Hematopoietic multipotent progenitor cell treated with erythropoietin and hydrocortisone succinate and interleukin-3 and kit ligand, for 17 days (in vitro differentiated cells): ENCODE measurements around the gene SYT12.
"Not testable (repeated sequence)": the region's sequence is repeated elsewhere in the genome, so short reads cannot be mapped to it uniquely, and the experiment has no call there.

ENCODE experiments used
- DNase-seq: peaks from one replicate; pipeline ENCODE4 v3.0.0-alpha.2; 2015; ENCODE audit warnings: low spot score

Gene SYT12

DNA sequence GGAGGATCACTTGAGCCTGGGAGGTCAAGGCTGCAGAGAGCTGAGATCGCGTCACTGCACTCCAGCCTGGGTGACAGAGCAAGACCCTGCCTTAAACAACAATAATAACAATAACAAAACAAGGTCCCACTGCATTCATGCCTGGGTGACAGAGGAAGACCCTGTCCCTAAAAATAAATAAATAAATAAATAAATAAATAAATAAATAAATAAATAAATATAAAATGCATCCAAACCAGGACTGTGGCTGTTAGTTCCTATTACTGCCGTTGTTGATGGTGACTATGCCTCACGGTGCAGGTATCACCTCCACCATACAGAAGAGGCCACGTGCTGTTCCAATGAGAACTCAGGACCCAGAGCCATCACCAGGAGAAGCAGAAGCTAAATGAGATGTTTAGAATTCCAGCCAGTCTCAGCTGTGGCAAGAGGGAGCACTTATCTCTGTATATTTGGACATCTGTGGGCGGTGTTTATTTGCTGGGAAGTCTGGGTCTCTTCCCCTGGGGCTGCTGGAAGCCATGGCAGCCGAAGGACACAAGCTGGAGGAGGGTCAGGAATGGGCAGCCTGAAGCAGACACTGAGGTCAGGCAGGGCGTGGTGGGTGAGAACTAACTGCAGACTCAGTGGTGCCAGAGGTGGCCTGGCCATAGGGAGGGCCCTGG is 26.2 kb upstream of the SYT12 start:
- DNase-seq = no peak

DNA sequence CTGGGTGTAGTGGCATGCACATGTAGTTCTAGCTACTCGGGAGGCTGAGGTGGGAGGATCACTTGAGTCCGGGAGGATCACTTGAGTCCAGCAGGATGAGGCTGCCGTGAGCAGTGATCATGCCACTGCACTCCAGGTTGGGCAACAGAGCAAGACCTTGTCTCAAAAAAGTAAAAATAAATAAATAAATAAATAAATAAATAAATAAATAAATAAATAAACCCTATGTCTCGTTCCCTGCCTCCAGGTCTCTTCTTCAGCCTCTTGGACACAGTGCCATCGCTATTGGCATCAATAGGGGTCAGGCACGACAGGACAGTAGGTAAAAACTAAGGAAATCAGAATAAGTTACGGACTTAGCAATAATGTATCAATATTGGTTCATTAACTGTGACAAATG is 23.4 kb upstream of the SYT12 start:
- no peak for DNase-seq

DNA sequence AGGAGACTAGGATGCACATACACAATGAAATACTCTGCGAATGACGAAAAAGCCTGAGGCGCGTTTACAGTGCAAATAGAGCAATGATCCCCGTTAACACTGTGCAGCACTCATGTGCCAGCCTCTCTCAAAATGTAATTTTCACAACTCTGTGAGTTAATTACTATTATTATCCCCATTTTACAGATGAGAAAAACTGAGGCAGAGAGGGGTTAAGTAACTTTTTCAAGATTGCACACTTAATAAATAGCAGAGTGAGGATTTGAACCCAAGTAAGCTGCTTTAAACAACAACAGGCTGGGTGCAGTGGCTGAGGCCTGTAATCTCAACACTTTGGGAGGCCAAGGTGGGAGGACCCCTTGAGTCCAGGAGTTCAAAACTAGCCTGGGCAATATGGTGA is 21.6 kb upstream of the SYT12 start:
- no peak for DNase-seq

DNA sequence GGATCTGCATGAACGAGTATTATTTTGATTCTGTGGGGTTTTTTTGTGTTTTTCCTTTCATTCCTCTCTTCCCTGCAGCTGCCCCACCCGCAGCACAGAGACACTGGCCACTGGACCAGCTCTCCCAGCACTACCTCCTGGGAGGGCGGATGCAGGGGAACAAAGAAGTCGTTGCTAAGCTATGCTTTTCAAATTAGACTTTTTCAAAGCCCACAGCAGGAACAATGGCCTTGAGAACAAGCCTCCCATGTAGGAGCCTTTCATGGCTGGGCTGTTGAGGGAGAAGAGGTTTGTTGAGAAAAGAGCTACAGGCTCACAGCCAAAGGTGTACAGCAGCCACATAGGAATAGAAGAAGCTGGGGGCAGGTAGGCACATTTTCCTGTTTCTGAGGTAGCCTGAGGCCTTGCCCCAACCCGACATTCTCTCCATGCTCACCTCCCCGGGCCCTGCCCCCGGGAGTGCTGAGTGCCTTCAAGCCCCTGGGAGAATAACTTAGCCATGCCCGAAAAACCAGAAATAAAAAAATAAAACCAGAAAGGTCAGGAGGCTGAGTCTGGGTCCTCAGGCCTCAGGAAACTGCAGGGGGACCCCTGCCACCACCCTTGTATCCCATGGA is 20.5 kb upstream of the SYT12 start:
- no peak for DNase-seq

DNA sequence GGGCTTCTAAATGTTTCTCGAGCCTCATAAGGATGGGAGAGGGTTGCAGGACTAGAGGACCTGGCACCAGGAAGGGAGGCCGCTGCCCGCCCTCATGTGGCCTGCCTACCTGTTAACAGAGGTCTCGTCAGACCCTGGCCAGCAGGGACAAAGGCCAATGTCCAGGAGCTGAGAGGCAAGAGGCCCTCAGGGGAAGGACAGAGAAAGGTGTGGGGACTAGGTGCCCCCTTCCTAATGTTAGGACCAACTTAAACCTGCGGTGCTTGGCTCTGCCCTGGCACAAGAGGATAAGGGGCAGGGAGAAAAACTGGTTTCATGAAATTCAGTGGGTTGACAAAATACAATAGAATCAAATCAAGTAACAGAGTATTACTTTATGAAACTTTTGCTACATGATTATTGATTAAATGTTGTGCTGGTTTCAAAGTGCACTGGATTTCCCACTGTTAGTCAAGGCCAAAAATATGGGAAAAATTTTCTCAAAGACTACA is 20.0 kb upstream of the SYT12 start:
- DNase-seq = no peak

DNA sequence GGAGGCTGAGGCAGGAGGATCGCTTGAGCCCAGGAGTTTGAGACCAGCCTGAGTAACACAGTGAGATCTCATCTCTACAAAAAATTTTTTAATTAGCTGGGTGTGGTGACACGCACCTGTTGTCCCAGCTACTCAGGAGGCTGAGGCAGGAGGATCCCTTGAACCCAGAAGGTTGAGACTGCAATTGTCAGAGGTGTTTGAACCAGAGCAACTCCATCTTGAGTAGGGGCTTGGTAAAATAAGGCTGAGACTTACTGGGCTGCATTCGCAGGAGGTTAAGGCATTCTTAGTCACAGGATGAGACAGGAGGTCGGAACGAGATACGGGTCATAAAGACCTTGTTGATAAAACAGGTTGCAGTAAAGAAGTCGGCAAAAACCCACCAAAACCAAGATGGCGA is 17.7 kb upstream of the SYT12 start:
- DNase-seq = not testable (repeated sequence)

DNA sequence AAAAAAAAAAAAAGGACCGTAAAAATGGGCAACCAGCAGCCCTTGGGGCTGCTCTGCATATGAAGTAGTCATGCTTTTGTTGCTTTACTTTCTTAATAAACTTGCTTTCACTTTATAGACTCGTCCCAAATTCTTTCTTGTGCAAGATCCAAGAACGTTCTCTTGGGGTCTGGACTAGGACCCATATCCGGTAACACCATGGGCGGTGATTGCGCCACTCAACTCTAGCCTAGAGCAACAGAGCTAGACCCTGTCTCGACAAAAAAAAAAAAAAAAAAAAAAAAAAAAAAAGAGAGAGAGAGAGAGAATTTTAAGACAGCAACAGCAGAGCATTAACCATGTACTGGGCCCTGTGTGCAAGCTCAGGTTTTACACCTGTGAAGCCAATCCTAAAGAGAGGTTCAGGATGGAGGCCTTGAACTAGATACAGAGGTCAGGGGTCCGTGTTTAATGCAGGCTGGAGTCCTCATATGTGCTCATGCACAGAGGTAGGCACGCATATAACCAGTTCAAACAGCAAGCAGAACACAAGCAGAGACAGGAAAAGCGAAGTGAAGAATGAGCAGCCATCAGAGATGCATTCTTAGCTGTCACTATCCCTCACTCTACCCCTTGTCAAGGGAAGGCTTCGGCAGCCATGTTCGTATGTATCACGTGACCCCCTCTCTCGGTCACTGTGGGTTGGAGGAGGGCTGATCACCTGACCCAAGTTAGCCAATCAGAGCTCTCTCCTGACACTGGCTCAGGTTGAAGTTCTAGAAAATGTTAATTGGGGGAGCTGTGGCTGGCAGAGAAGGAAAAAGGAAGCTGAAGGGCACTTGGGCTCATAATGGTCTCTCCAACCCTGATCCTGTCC is 16.7 kb upstream of the SYT12 start:
- DNase-seq = no peak

DNA sequence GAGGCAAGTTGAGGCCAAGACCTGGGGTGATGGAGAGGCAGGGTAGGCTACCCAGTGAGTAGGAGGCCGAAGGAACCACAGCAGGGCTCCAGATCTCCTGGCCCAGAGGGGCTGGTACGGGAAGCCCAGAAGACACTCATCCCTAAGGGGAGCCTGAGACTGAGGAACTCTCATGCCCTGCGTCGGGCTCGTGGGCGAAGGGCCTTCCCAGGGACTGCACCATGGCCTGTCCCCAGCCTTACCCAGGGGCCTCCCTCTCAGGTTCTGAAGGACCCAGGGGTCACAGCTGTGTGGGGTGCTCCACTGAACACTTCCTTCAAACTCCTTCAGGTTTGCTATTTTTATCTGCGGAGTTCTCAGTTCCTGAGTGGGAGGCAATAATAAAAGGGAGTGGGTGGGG is 15.8 kb upstream of the SYT12 start:
- no peak for DNase-seq

DNA sequence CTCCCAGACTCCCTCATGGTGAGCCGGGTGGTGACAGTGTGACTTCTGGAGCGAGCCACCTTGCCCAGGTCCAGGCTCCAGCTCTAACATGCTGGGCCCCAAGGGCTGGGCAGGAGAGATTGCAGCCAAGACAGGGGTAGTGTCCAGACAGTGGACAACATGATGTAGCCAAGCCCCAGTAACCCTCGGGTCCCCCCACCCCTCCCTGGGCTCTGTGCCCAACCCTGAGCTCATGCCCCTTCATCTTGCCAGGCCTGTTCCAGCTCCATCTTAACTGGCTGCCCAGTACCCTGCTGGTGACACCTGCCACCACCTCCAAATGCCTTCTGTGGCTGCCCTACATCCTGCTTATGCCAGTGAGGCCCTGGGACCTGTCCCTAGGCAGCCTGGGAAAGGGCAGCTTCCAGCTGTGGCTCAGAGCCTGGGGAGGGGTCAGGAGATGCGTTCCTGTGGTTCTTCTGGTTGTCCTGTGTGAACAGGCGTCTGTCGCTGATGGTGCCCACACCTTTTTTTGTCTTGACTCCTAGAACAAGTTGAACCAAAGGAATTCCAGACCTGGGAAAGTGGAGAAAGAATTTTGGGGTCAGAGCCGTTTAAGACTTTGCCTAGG is 12.5 kb upstream of the SYT12 start:
- DNase-seq = no peak

DNA sequence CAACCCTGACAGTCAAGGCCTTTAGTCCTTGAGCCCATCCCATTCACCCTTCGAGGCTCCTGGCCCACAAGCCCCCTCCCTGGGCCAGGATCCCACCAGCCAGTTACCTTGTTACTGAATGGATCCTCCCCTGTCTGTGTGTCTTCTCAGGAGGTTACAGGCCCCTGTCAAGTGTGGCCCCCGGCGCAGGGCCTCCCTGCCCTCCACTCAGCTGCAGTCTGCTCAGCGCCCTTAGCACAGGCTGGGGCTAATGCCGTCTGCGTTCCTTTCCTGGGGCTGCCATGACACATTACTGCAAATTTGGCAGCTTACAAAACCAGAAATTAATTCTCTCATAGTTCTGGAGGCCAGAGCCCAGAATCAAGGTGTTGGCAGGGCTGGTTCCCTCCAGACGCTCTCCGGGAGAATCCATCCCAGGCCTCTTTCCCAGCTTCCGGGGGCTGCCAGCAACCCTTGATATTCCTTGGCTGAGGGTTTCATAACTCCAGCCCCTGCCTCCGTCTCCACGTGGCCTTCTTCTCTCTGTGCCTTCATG is 9.4 kb upstream of the SYT12 start:
- DNase-seq = no peak

DNA sequence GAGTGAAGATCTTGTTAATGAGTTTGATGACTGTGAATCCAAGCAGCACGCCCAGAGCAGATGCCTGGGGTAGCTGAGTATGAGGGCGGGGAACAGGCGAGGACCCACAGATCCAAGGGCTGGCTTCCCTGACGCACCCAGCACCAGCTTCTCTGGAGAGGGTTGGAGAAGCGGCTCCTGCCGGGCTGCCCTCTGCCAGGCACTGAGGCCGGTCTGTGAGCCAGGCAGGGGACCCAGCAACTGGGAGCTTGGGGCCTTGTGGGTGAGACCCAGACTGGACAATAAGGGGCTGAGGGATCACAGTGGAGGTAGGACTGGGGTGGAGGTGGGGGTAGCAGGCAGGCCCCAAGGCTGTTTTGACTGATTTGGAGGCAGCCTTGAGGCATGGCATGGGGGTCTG is 8.6 kb upstream of the SYT12 start:
- DNase-seq = no peak

DNA sequence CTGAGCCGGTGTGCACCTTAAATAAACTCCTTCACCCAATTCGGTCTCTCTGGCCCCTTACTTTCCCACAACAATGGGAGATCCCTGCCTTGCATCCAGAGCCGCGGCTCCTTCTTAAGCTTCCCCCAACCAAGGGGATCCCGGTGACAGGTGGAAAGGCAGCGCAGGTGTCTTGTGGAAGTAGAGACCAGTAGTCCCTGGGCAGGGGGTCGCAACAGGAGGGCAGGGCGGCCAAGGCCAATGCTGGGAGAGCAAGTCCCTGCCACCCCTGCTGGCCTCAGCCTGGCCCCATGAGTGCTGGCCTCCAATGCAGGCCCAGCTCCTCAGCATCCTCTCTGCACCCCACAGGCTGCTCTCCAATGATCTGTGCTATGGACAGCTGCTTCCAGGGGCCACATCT is 7.9 kb upstream of the SYT12 start:
- DNase-seq = no peak

DNA sequence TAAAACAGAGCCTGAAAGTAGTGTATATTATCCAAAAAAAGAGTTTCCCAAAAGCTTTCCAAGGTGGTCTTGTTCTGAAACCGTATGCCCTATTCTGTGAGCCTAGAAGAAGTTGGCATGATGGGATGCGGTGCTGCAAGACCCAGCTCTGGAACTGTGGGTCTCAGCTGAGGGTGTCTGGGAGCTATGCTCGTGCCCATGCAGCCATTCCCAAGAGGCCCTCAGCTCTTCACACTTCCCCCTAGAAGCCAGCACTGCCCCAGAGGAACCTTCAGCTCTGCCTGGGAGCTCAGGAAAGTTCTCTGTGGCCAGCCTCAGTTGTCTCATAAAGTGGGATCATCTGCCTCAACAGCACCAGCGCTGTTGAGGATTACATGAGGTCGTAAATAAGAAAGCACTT is 6.4 kb upstream of the SYT12 start:
- DNase-seq = no peak

DNA sequence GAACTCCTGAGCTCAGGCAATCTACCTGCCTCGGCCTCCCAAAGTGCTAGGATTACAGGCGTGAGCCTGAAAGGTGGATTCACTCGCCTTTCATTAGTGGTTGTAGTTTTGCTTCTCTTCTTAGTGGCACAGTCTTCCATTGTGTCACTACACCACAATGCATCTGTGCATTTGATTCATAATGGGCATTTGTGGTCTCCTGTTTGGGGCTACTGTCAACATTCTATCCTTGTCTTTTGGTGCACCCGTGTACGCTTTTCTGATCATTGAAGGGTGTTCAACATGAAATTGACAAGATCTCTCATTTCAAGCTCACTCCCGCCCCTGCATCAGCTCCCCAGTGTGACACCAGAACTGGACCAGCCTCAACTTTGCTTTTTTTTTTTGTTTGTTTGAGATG is 2.0 kb upstream of the SYT12 start:
- DNase-seq = no peak

DNA sequence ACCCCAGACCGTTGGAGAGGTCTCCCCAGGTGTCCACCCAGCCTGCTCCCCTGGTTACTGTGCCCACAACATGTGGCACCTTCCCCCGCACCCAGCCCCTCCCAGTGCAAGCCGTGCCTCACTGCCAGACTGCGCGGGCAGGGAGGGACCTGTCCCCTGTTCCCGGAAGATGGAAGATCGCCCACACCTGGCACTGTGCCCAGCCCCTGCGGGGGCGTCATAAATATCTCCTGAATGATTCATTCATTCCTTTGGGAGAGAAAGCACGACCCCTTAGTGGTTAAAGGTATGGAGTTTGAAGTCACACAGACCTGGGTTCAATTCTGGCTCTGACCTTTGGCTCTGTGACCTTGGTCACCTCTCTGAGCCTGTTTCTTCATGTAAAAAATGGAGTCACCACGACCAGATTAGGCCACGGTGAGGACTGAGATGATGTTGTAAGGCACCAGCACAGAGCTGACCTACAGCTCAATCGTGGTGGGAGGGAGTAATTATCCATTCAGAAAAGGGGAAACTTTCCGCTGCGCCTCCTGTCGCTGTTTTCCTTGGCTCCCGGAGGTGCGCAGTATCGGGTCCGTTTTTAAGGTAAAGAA is 497 bp upstream of the SYT12 start:
- DNase-seq = no peak

DNA sequence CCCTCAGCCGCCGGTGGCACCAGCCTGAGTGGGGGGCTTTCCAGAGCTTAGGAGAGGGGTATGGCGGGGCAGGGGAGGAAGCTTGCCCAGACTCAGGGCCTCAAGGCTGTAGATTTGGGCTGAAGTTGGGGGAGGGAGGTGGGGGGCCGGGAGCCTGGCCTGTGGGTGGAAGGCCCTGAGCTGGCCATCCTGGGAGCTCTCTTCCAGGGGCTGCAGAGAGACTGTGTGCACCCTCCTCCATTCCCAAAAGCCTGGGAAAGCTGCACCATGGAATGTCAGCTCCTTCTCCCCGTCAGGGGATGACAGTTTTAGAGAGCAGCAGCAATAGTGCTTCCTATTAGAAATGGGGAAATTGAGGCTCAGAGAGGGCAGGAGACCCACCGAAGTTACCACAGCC is 1.0 kb downstream of the SYT12 start:
- DNase-seq = no peak

DNA sequence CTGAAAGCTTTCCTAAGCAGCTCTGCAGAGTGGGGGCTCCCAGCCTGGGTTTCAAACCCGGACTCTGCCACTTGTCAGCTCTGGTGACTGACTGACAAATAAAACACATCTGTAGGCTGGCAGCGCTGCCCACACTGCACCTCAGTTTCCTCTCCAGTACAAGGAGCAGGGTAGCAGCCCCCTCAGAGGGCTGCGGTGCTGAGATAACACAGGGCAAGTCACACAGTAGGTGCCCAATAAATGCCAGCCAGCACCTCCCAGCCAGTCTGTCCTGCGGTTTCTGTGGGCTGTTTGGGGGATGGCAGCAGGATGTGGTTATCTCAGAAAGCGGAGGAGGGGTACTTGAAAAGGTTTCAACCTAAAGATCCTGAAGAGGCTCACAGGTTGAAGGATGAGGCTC is 1.5 kb downstream of the SYT12 start:
- DNase-seq = no peak

DNA sequence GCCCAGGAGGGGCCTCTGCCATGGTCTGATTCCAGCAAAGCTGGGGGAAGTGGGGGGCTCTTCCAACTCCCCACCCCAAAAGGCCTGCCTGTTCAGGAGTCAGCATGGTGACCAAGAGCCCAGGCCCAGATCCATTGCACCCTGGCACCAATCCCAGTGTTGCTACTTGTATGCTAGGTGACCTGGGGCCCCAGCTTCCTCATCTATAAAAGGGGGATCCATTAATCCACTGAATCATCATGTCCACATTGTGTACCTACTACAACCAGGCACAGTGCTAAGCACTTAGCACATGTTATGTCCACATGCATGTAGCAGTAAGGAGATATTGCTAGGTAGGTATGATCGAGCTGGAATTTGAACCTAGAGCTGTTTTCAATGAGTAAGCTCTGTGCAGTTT is 2.0 kb downstream of the SYT12 start:
- no peak for DNase-seq

DNA sequence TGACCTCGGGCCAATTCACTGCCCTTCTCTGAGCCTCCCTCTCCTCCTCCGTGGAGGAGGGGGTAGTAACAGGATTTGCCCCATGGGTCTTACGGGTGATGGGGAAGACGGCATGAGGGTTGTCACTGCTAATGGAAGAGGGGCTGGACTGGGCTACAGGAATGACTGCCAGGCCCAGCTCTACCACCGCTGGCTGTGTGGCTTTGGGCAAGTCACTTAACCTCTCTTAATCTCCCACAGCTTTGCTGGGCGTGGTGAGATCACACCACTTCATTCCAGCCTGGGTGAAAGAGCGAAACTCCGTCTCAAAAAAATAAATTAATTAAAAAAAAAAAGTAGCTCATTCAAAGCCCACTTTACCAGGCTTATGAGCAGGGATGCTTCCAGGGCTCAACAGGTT is 2.8 kb downstream of the SYT12 start:
- DNase-seq = no peak

DNA sequence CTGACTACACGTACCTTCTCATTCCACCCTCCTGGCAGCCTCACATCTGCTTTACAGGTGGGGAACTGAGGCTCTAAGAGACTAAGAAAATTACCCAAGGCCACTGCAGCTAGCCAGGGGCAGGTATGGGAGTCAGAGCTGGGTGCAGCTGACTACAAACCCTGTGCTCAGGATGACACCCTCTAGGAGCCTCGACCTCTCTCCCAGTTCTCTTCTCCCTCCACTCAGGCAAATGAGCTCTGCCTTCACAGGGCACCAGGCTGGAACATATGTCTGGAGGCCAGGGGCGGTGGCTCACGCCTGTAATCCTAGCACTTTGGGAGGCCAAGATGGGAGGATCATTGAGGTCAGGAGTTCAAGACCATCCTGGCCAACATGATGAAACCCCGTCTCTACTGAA is 4.0 kb downstream of the SYT12 start:
- no peak for DNase-seq

DNA sequence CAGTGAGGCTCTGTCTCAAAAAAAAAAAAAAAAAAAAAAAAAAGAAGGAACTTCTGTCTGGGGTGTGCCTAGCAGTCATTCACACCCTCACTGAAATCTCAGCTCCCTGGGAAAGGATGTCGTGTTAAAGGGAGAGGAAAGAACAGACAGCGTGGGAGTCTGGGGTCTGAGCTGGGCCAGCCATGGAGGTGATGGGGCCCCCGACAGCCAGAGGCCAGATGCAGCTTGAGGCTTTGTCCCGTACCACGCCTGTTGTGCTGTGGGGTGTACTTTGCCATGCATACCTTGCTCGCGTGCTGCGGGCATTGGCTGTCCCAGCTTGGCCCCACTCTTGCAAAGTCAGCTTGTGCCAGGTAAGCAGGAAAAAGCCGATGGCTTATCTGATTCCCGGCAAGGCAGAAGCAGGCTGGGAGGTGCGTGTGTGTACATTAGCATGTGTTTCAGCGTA is 4.6 kb downstream of the SYT12 start:
- DNase-seq = no peak

DNA sequence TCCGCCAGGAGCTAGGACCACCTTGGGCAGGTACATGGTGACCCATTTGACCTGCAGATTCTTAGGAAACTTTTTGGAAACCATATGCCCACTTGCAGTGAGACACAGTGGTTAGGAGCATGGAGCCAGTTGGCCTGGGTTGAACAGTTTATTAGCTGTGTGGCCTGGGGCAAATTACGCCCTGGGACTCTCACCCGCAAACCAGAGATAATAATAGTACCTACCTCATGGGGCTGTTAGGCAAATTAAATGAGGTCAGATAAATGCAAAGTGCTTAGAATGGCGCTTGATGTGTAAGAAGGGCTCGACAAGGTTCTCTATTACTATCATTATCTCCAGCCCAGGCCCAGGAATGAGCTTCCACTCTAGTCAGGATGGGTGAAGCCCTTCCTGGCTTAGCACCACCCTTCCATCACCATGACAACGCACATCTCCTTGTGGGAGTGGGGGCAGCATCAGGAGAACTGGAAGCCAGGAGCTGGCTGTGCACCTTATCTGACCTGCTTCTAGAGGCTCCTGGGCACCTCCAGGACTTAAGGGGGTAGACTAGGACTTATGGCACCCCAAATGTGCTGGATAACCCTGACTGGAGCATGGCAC is 5.1 kb downstream of the SYT12 start:
- no peak for DNase-seq
